Pancreas (tissue), 10 donors: ENCODE data around the gene SHANK2. TPM values are rescaled to one million over a fixed set of nuclear protein-coding genes. Genes with fewer than 3 reads are reported as not detected.

ENCODE experiments used
- ATAC-seq, 4 donors: fragments of 200-7000 bp; cut with Tn5 transposase; one replicate each; pipeline versions ENCODE4 v1.8.0 to v1.9.1; 2020; ENCODE audit warnings: mild to moderate bottlenecking in 4 of 4, moderate library complexity in 4 of 4
- DNase-seq, 6 donors: peaks; one replicate each; pipeline ENCODE4 v3.0.0-alpha.2; 2020
- FAIRE-seq: peaks from 2 replicates; lab custom pipeline; 2012; peaks lifted over from hg19 to GRCh38; lab: Jason Lieb, UNC
- H3K27ac ChIP-seq, 4 donors: fragments of 200-600 bp; sonication (generic); 1 replicate in 3 of 4; 2 replicates in 1 of 4; pipeline versions ENCODE4 v1.5.0 to v1.8.0; 2020
- H3K27me3 ChIP-seq, 4 donors: fragments of 200-600 bp; one replicate each; pipeline ENCODE4 v1.8.0; 2021
- H3K36me3 ChIP-seq, 3 donors: fragments of 200-600 bp; sonication (generic) in 1 of 3; one replicate each; pipeline versions ENCODE4 v1.5.0 to v1.8.0; 2020 to 2021
- H3K4me1 ChIP-seq, 3 donors: fragments of 200-600 bp; one replicate each; pipeline ENCODE4 v1.8.0; 2021
- H3K4me3 ChIP-seq, 4 donors: fragments of 200-600 bp; sonication (generic) in 2 of 4; one replicate each; pipeline versions ENCODE4 v1.5.0 to v1.8.0; 2020 to 2021
- H3K9me3 ChIP-seq, 4 donors: fragments of 200-600 bp; one replicate each; pipeline ENCODE4 v1.8.0; 2021
- WGBS, 2 donors: extraction: QIAGEN DNeasy Blood & Tissue Kit; methylation state at CpG; one replicate each; pipeline ENCODE4 v1.1.7; 2013; 5-methylcytosine and 5-hydroxymethylcytosine counted together
- intact Hi-C, 3 donors: fragments of 100-400 bp; cut with DNase I; formaldehyde crosslinking; loops; one replicate each; pipeline versions ENCODE4 v1.11.1 to v1.14.2; 2022
- polyA plus RNA-seq, 2 donors: library from polyadenylated mRNA; stranded (reverse); fragments of 200-250 nt; gene quantifications; one replicate each; pipeline ENCODE4 v1.2.3, GENCODE V29; 2013
- total RNA-seq, 6 donors: library from RNA; stranded (reverse); fragmentation: NEBNext Ultra II Directional in 4 of 6; extraction: Animal tissue kit (Norgen Biotek cat#: 25700) in 4 of 6; gene quantifications; one replicate each; pipeline versions ENCODE4 v1.2.1 to v1.2.4, GENCODE V29; 2021 to 2023
- TF ChIP-seq, protein P1 (sequence below), 4 donors: fragments of 200-600 bp; sonication (generic) in 3 of 4; IDR thresholded peaks; one replicate each; pipeline versions ENCODE4 v1.5.0 to v1.8.0; 2021; ENCODE audit warnings: antibody characterized with exemption in 4 of 4
- donor health status: healthy with polysubstance abuse.
- donor health status: DM: no; HTN: no; CAD: no; lungs with moderate emphysema.
- donor health status: DM: no; HTN: no; CAD: no.
- donor health status: control.
- donor health status: control.
- donor health status: Bipolar disorder and iron deficiency.
- donor health status: DM: yes; HTN: yes; CAD: no.
- donor health status: DM: no; HTN: no; CAD: no.
- donor health status: DM: no; HTN: no; CAD: no.
- donor health status: DM: yes; HTN: yes; CAD: no.

SHANK2 gene
- total and polyA plus RNA-seq, 8 donors: 8.4 to 44.9 (median 28.8) TPM

DNA sequence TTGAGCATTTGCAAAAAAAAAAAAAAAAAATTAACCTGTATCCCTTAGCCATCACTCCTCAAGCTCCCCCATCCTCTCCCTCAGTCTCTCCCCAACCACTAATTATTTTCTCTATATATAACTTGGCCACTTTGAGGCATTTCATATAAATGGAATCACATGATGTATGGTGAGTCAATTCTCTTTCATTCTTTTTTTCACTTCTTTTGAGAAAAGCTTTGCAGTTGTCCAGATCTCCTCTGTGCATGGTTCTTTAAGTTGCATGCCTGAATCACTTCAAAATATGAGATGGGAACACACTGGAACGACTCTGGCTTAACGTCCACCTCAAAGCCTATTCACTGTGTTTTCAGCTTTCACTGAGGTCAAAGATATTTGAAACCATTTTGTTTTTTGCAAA is 40.7 kb downstream of the SHANK2 start:
- H3K4me3 ChIP-seq: no peak overlapping the region
- no peaks in the 10 kb centered on the region for H3K9me3 ChIP-seq
- DNase-seq (no peak), ATAC-seq (no peak), FAIRE-seq (no peak)
- intact Hi-C loops: no loop called here
- H3K4me1 ChIP-seq: no peaks in the 10 kb centered on the region
- no peak overlapping the region for H3K27ac ChIP-seq
- H3K36me3 ChIP-seq: no peaks in the 10 kb centered on the region
- TF ChIP-seq, protein P1, sequence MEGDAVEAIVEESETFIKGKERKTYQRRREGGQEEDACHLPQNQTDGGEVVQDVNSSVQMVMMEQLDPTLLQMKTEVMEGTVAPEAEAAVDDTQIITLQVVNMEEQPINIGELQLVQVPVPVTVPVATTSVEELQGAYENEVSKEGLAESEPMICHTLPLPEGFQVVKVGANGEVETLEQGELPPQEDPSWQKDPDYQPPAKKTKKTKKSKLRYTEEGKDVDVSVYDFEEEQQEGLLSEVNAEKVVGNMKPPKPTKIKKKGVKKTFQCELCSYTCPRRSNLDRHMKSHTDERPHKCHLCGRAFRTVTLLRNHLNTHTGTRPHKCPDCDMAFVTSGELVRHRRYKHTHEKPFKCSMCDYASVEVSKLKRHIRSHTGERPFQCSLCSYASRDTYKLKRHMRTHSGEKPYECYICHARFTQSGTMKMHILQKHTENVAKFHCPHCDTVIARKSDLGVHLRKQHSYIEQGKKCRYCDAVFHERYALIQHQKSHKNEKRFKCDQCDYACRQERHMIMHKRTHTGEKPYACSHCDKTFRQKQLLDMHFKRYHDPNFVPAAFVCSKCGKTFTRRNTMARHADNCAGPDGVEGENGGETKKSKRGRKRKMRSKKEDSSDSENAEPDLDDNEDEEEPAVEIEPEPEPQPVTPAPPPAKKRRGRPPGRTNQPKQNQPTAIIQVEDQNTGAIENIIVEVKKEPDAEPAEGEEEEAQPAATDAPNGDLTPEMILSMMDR (IDR thresholded peaks at IDR 0.05): no peak
- no peaks in the 10 kb centered on the region for H3K27me3 ChIP-seq
- WGBS, 2 donors: 78 to 80% methylated on average over 2 of the region's 2 CpGs

DNA sequence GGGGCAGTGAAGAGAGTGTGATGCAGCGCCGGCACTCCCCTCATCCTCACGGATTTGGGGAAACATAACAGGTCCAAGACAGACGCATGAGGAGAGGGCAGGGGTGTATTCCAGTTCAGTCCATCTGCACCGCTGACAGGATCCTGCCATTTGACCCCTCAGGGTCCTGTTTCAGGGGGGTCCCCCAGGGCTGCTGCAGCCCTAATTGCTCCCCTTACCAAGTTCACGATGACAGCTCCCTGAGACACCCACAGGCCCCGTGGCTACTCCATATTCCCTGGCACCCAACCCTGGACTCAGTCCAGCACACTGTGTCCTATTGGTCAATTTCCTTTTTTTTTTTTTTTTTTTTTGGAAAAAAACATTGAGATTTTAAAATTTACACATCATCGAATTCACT is 41.5 kb downstream of the SHANK2 start:
- H3K36me3 ChIP-seq: no peaks in the 10 kb centered on the region
- intact Hi-C loops: no loop called here
- ATAC-seq: no peak
- no peaks in the 10 kb centered on the region for H3K27me3 ChIP-seq
- peak in 1 of 6 donors; percentile 29 for DNase-seq
- no peak overlapping the region for H3K27ac ChIP-seq
- no peaks in the 10 kb centered on the region for H3K4me1 ChIP-seq
- FAIRE-seq: no peak
- TF ChIP-seq, protein P1 (IDR thresholded peaks at IDR 0.05): no peak
- H3K9me3 ChIP-seq: no peaks in the 10 kb centered on the region
- H3K4me3 ChIP-seq: no peak overlapping the region
- WGBS, 2 donors: 72 to 88% methylated on average over 8 of the region's 8 CpGs

DNA sequence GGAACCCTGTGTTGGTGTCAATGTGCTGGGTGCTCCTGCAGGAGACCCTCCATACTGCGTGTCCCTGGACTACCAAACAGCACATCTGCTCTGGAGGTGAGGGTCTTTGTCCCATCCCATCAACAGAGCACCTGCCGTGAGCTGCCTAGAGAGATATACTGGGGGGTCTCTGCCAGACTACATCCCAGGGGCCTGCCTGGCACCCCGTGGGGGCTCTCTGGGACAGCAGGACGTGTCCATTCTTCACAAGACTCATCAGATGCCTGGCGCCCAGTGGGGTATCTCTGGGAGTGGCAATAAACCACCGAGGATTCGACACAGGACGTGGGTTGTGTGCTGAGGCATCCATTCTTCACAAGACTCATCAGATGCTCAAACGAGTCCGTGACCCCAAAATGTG is 42.7 kb downstream of the SHANK2 start:
- H3K36me3 ChIP-seq: no peaks in the 10 kb centered on the region
- TF ChIP-seq, protein P1 (IDR thresholded peaks at IDR 0.05): no peak
- intact Hi-C loops: no loop called here
- H3K9me3 ChIP-seq: no peaks in the 10 kb centered on the region
- ATAC-seq: no peak
- no peak overlapping the region for H3K4me3 ChIP-seq
- DNase-seq: peak in 1 of 6 donors; percentile 36
- H3K27me3 ChIP-seq: no peaks in the 10 kb centered on the region
- H3K4me1 ChIP-seq: no peaks in the 10 kb centered on the region
- WGBS, 2 donors: 87 to 94% methylated on average over 10 of the region's 10 CpGs
- no peak for FAIRE-seq
- no peak overlapping the region for H3K27ac ChIP-seq

DNA sequence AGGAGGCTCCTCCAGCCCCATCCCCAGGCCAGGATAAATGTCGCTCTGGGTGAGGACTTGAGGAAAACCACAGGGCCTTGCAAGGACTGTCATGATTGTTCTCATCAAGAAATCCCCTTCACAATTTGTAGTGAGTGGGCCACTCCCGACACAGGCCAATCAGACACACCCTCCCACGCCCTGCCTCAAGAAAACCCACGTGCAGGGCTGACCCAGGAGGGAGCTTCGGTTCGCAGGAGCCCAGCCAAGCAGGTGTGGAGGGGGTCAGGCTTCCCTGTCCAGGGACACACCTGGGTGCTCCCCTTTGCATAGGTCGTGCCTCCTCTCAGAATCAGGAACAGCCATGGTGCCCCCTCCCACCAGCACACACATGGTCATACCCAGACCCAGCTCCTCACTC is 43.2 kb downstream of the SHANK2 start:
- WGBS, 2 donors: 95 to 98% methylated on average over 7 of the region's 7 CpGs
- intact Hi-C loops: no loop called here
- DNase-seq: peak in 1 of 6 donors; percentile 41
- TF ChIP-seq, protein P1 (IDR thresholded peaks at IDR 0.05): no peak
- H3K4me1 ChIP-seq: no peaks in the 10 kb centered on the region
- no peak for FAIRE-seq
- H3K36me3 ChIP-seq: no peaks in the 10 kb centered on the region
- H3K4me3 ChIP-seq: no peak overlapping the region
- H3K27ac ChIP-seq: no peak overlapping the region
- H3K9me3 ChIP-seq: no peaks in the 10 kb centered on the region
- ATAC-seq: no peak
- H3K27me3 ChIP-seq: no peaks in the 10 kb centered on the region

DNA sequence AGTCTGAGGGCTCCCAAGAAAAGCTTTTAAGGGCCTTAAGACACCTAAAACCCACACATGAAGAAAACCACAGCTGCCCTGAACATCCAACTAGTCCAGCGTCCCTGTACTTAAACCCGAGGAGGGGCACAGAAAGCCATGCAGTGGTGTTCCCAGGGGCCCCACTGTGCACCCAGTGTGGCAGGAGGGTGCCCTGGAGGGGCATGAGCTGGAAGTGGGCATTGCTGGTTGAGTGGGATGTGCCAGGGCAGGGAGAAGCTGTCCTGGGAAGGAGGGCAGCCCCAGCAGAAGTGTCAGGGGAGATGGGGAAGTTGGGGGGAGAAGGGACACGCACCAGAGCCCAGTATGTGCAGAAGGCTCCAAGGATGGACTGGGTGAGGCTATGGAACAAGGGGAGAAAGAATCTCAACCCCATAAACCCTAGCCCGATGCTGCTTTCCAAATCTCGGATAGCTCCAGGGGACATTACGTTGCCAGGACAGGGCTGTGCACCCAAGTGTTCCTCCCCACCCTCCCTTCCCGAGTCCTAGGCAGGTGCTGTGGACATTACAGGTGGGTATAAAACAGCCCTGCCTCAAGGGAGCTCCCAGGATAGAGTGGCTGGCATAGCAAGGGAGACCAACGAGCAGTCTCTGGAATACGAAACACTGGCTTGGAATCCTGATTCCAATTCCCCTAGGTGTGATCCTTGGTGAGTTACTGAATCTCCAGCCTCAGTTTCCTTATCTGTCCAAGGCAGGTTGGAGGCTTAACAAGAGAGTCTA is 44.2 kb downstream of the SHANK2 start:
- no peaks in the 10 kb centered on the region for H3K36me3 ChIP-seq
- 89 to 91% methylated on average over 9 of the region's 9 CpGs for WGBS, 2 donors
- peak overlapping the region in 2 of 4 donors; percentile 25 for H3K27ac ChIP-seq
- no peak for ATAC-seq
- H3K4me1 ChIP-seq: no peaks in the 10 kb centered on the region
- H3K9me3 ChIP-seq: no peaks in the 10 kb centered on the region
- intact Hi-C loops: no loop called here
- DNase-seq: peak in 1 of 6 donors; percentile 32
- no peak overlapping the region for H3K4me3 ChIP-seq
- H3K27me3 ChIP-seq: no peaks in the 10 kb centered on the region
- no peak for FAIRE-seq
- TF ChIP-seq, protein P1 (IDR thresholded peaks at IDR 0.05): no peak
